Stimulated activated naive B cell treated with anti-CD40 and anti-IgM and Interleukin-4, amounts not matched to agents 10 μg/mL and 1 μg/mL and 100 μg/mL, for 72 hours (primary cell): ENCODE results near the gene ATP13A1.
"Not testable (repeated sequence)": the region's sequence is repeated elsewhere in the genome, so short reads cannot be mapped to it uniquely, and the experiment has no call there.

Experiments
- ATAC-seq, 2 donors: fragments of 150-1000 bp; cut with Tn5 transposase; replicated peaks; 2 replicates each; pipeline ENCODE4 v1.10.0; 2021; ENCODE audit warnings: moderate library complexity in 1 of 2
- DNase-seq: peaks from one replicate; pipeline ENCODE4 v3.0.0; 2021
- H3K27ac Mint-ChIP-seq: one replicate; pipeline ENCODE4 v1.8.0; 2022; ENCODE audit warnings: mild to moderate bottlenecking, mixed read lengths
- H3K27me3 Mint-ChIP-seq, 2 donors: one replicate each; pipeline ENCODE4 v1.8.0; 2022; ENCODE audit warnings: mixed read lengths in 2 of 2
- H3K36me3 Mint-ChIP-seq, 2 donors: one replicate each; pipeline ENCODE4 v1.8.0; 2022; ENCODE audit warnings: mixed read lengths in 2 of 2, mild to moderate bottlenecking in 1 of 2
- H3K4me1 Mint-ChIP-seq, 2 donors: one replicate each; pipeline ENCODE4 v1.8.0; 2022; ENCODE audit warnings: mixed read lengths in 2 of 2, mild to moderate bottlenecking in 1 of 2
- H3K4me3 Mint-ChIP-seq, 2 donors: one replicate each; pipeline ENCODE4 v1.8.0; 2022; ENCODE audit warnings: mild to moderate bottlenecking in 2 of 2, mixed read lengths in 2 of 2, moderate library complexity in 1 of 2
- H3K9me3 Mint-ChIP-seq, 2 donors: one replicate each; pipeline ENCODE4 v1.8.0; 2022; ENCODE audit warnings: mixed read lengths in 2 of 2, mild to moderate bottlenecking in 1 of 2

ATP13A1 gene

DNA sequence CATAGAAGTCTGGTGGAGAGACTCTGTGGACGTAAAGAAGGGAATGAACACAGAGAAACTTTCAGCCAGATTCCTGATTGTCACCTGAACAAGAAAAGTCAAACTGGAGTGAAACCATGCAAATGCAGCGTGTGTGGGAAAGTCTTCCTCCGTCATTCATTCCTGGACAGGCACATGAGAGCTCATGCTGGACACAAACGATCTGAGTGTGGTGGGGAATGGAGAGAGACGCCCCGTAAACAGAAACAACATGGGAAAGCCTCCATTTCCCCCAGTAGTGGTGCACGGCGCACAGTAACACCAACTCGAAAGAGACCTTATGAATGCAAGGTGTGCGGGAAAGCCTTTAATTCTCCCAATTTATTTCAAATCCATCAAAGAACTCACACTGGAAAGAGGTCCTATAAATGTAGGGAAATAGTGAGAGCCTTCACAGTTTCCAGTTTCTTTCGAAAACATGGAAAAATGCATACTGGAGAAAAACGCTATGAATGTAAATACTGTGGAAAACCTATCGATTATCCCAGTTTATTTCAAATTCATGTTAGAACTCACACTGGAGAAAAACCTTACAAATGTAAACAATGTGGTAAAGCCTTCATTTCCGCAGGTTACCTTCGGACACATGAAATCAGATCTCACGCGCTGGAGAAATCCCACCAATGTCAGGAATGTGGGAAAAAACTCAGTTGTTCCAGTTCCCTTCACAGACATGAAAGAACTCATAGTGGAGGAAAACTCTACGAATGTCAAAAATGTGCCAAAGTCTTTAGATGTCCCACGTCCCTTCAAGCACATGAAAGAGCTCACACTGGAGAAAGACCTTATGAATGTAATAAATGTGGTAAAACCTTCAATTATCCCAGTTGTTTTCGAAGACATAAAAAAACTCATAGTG is 15.9 kb upstream of the ATP13A1 start:
- Mint-ChIP-seq H3K4me3 (no peak overlapping the region), H3K4me1 (peaks cover 13 to 24% of the 10 kb centered on the region in 2 donors), H3K27ac (no peak overlapping the region), H3K27me3 (no peaks in the 10 kb centered on the region), H3K36me3 (peaks cover 80 to 83% of the 10 kb centered on the region in 2 donors), H3K9me3 (peaks cover 15 to 20% of the 10 kb centered on the region in 2 donors)
- DNase-seq (no peak), ATAC-seq (no peak)

DNA sequence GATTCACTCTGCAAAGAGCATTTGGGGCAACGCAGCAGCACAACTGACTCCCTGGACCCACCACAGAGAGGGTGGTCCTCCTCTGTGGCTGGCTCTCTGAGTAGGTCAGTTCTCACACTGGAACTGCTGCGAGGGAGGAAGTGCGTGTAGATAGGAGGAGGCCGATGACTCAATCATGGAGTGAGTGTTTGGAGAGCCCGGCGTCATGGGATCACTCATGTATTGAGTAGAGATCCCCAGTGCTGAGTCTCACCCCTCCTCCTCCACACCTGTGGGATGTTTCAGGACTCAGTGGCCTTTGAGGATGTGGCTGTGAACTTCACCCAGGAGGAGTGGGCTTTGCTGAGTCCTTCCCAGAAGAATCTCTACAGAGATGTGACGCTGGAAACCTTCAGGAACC is 14.1 kb upstream of the ATP13A1 start:
- peaks cover 8 to 13% of the 10 kb centered on the region in 2 donors for H3K9me3 Mint-ChIP-seq
- ATAC-seq = no peak
- DNase-seq = no peak
- peak overlapping the region; percentile 80 for H3K27ac Mint-ChIP-seq
- H3K4me1 Mint-ChIP-seq = peaks cover 13 to 24% of the 10 kb centered on the region in 2 donors
- H3K4me3 Mint-ChIP-seq = no peak overlapping the region
- H3K36me3 Mint-ChIP-seq = peaks cover 72 to 78% of the 10 kb centered on the region in 2 donors
- no peaks in the 10 kb centered on the region for H3K27me3 Mint-ChIP-seq

DNA sequence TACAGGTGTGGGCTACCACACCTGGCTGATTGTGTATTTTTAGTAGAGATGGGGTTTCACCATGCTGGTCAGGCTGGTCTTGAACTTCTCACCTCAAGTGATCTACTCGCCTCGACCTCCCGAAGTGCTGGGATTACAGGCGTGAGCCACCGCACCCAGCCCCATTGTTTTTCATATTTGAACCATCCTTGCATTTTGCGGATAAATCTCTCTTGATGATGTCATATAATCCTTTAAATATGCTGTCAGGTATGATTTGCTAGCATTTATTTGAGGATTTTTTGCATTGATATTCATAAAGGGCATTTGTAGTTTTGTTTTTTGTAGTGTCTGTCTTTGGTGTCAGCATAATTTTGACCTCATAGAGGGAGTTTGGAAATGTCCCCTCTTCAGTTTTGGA is 10.8 kb upstream of the ATP13A1 start:
- no peak overlapping the region for H3K27ac Mint-ChIP-seq
- H3K4me3 Mint-ChIP-seq = no peak overlapping the region
- H3K4me1 Mint-ChIP-seq = peaks cover 19 to 43% of the 10 kb centered on the region in 2 donors
- no peak for ATAC-seq
- peaks cover 62 to 72% of the 10 kb centered on the region in 2 donors for H3K36me3 Mint-ChIP-seq
- no peaks in the 10 kb centered on the region for H3K27me3 Mint-ChIP-seq
- DNase-seq = no peak
- H3K9me3 Mint-ChIP-seq = peaks cover 8 to 11% of the 10 kb centered on the region in 2 donors

DNA sequence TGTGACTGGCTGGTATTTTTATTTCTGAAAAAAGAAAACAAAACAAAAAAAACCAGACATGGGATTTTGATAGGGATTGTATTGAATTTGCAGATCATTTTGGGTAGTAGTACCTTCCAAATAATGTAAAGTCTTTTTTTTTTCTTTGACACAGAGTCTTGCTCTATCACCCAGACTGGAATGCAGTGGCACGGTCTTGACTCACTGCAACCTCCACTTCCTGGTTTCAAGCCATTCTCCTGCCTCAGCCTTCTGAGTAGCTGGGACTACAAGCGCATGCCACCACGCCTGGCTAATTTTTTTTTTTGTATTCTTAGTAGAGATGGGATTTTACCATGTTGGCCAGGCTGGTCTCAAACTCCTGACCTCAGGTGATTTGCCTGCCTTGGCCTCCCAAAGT is 9.3 kb upstream of the ATP13A1 start:
- peaks cover 52 to 57% of the 10 kb centered on the region in 2 donors for H3K36me3 Mint-ChIP-seq

DNA sequence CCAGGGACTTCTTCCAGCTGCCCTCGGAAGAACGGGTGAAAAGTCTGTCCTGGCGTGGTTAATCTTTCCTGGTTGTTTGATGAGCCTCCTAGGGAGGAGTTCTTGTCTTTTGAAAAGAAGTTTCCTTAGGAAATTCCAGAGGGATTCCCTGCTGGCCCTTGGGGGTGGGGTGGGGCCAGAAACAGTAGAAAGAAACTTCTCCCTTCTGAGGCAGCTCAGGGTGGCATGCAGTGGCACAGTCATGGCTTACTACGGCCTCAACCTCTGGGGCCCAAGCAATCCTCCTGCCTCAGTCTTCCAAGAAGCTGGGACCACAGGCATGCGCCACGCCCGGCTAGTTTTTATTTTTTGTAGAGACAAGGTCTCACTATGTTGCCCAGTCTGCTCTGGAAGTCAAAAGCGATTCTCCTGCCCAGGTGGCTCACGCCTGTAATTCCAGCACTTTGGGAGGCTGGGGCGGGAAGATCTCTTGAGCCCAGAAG is 6.6 kb upstream of the ATP13A1 start:
- H3K36me3 Mint-ChIP-seq = peaks cover 27 to 34% of the 10 kb centered on the region in 2 donors
- H3K27ac Mint-ChIP-seq = peak overlapping the region; percentile 99
- ATAC-seq (no peak), DNase-seq (no peak)
- H3K27me3 Mint-ChIP-seq = no peaks in the 10 kb centered on the region
- peak overlapping the region; percentile 88 to 89 for H3K4me3 Mint-ChIP-seq
- H3K9me3 Mint-ChIP-seq = no peaks in the 10 kb centered on the region
- peaks cover 9 to 39% of the 10 kb centered on the region in 2 donors for H3K4me1 Mint-ChIP-seq

More for the DNA sequence above, 9.3 kb upstream of the ATP13A1 start:
- Mint-ChIP-seq H3K4me3 (no peak overlapping the region), H3K27ac (peak overlapping the region; percentile 56), H3K9me3 (peaks cover 5 to 8% of the 10 kb centered on the region in 2 donors), H3K4me1 (peaks cover 21 to 50% of the 10 kb centered on the region in 2 donors), H3K27me3 (no peaks in the 10 kb centered on the region)
- DNase-seq = no peak
- no peak for ATAC-seq

DNA sequence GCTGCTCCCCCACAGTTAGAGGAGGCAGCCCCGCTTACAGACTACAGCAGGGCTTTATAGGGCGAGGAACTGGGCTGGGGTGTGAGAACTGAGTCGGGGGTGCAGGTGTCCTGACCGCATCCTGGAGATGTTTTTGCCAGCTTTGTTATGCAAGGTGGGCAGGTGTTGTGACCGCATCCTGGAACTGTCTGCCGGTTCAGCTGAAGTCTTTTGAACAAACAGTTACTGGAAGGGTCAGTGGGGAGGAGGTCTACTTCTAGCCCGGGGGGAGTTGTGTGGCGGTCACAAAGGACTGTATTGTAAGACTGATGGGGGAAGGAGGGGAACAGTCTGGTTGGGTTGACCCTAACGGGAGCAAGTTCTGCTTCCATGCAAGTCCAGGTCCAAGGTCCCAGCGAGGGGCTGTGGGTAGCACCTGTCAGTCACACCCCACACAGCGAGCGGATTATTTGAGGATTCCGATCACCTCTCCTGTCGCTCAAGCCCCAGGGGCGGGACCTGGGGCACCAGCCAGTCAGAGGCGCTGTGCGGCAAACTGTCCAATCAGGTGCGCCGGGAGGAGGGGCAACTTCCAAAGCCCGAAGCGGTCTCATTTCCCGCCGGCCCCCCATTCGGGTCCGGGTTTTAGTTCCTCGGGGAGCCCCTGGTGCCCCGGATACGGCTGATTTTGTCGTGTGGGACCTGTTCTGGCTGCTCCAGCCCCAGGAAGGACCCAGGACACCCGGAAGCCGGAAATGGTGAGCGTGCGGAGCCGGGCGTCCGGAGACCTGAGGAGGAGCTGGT is 4.9 kb upstream of the ATP13A1 start, which contains the start of gene ZNF101:
TSS of gene ZNF101 (plus strand) at position 610 of the 783 bp plus-strand sequence. CDS start at position 735, 125 bp downstream.
- peaks cover 9 to 34% of the 10 kb centered on the region in 2 donors for H3K4me1 Mint-ChIP-seq

DNA sequence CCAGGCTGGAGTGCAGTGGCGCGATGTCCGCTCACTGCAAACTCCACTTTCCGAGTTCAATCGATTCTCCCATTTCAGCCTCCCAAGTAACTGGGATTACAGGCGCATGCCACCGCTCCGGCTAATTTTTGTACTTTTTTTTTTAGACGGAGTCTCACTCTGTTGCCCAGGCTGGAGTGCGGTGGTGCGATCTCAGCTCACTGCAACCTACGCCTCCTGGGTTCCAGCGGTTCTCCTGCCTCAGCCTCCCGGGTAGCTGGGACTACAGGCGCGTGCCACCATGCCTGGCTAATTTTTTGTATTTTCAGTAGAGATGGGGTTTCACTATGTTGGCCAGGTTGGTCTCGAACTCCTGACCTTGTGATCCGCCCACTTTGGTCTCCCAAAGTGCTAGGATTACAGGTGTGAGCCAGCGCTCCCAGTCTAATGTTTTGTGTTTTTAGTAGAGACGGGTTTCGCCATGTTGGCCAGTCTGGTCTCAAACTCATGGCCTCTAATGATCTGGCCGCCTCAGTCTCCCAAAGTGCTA is 2.0 kb upstream of the ATP13A1 start:
- ATAC-seq, H3K9me3 Mint-ChIP-seq, DNase-seq, H3K27me3 Mint-ChIP-seq: not testable (repeated sequence)
- Mint-ChIP-seq H3K27ac (peak overlapping the region; percentile 47), H3K4me3 (peak overlapping the region; percentile 30 to 52), H3K4me1 (peaks cover 26 to 47% of the 10 kb centered on the region in 2 donors), H3K36me3 (peaks cover 19 to 21% of the 10 kb centered on the region in 2 donors)

More for the DNA sequence above, 4.9 kb upstream of the ATP13A1 start, which contains the start of gene ZNF101:
- Mint-ChIP-seq H3K9me3 (no peaks in the 10 kb centered on the region), H3K36me3 (peaks cover 20 to 24% of the 10 kb centered on the region in 2 donors), H3K27ac (peak within 1 kb of the TSS; percentile 99), H3K27me3 (no peaks in the 10 kb centered on the region), H3K4me3 (peak within 1 kb of the TSS; percentile 88 to 89)
- ATAC-seq = peak; percentile 76 to 79
- DNase-seq = peak; percentile 97

DNA sequence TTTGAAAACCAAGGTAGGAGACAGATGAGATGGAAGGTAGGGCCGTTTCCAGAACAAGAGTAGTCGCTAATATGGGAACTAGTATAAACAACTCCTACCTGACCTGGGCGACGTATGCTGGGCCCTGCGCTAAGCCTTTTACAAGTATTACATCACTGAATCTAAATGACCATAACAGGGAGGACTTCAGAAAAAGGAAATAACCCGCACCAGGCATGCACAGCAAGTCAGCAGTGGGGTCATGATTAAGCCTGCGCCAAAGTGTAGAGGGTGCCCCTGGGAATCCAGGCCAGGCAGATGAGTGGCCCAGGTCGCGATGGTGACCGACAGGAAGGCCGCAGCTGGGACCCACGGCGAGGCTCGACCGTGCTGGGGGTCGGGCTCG is 613 bp downstream of the ATP13A1 start:
- DNase-seq (no peak), ATAC-seq (peak in 1 of 2 donors; percentile 5)
- Mint-ChIP-seq H3K4me3 (peak overlapping the region; percentile 93 to 96), H3K9me3 (no peaks in the 10 kb centered on the region), H3K36me3 (peaks cover 19 to 27% of the 10 kb centered on the region in 2 donors), H3K27ac (peak overlapping the region; percentile 98), H3K27me3 (no peaks in the 10 kb centered on the region), H3K4me1 (peaks cover 22 to 30% of the 10 kb centered on the region in 2 donors)

DNA sequence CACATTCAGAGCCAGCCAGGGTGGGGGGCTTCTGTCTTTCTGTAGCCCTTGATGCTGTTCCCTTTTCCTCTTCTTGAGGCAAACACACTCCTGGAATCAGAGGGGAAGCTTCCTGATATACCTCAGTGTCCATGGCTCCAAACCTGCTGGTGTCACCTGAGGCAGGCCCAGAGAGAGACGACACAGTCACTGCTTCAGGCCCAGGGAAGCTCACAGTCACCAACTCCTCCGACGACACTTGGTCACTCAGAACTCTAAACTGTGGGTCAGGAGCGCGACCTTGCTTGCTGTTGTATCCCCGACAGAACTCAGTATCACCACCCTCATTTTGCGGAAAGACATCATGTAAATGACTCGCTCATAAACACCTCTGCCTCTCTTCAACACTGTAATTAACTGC is 1.1 kb downstream of the ATP13A1 start:
- Mint-ChIP-seq H3K36me3 (peaks cover 23 to 31% of the 10 kb centered on the region in 2 donors), H3K4me1 (peaks cover 22 to 29% of the 10 kb centered on the region in 2 donors), H3K4me3 (peak overlapping the region; percentile 93 to 96), H3K27ac (peak overlapping the region; percentile 98), H3K9me3 (no peaks in the 10 kb centered on the region), H3K27me3 (no peaks in the 10 kb centered on the region)
- ATAC-seq (no peak), DNase-seq (no peak)

DNA sequence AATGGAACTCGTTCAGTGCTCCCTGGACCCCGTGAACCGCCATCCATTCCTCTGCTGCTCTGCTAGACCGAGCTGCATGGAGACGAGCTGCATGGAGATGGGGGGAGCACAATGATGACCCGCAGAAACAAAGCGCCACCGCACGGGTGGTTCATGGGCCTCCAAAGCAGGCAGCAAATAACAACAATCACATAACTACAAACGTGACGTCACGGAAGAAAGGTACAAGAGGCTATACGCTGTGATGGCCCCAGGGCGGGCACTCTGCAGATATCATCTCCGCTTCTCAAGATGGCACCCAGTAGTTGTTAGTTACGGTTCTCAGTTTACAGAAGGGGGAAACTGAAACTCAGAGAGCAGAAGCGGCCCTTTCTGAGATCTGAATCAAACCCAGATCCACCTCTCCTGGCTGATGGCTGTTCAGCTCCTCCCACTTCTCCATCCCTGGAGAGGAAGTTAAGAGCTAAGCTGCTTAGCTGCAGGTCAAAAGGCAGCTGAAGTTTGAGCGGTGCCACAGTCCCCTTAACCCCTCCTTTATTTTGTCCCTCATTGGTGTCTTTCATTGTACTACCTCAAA is 1.7 kb downstream of the ATP13A1 start:
- Mint-ChIP-seq H3K4me1 (peaks cover 22 to 29% of the 10 kb centered on the region in 2 donors), H3K27ac (peak overlapping the region; percentile 98), H3K36me3 (peaks cover 26 to 34% of the 10 kb centered on the region in 2 donors), H3K4me3 (peak overlapping the region; percentile 93 to 96), H3K9me3 (no peaks in the 10 kb centered on the region), H3K27me3 (no peaks in the 10 kb centered on the region)
- DNase-seq = peak; percentile 73
- ATAC-seq = peak; percentile 59 to 62

DNA sequence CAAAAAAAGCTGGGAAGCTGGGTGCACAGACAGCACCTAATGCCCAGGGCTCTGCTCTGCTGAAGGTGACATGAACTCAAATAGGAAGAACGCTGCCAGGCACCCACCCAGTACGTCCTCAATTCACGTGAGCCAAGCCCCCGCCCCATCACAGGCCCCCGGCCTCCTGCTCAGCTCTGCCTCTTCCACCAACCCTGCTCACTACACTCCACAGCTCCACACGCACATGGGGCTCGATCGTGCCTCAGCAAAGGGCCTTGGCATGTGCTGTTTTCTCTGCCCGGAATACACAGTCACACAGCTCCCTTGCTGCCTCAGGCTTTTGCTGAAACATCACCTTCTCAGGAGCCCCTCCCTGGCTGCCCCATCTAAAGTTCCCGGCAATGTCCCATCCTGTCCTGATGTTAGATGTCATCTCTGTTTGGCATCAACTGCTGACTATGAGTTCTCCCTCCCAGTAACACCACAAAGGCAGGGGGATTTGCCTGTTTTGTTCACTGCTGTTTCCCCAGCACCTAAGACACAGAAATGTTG is 2.3 kb downstream of the ATP13A1 start:
- H3K27ac Mint-ChIP-seq = peak overlapping the region; percentile 98
- DNase-seq (no peak), ATAC-seq (no peak)
- H3K9me3 Mint-ChIP-seq = no peaks in the 10 kb centered on the region
- H3K36me3 Mint-ChIP-seq = peaks cover 32 to 40% of the 10 kb centered on the region in 2 donors
- peak overlapping the region; percentile 93 to 96 for H3K4me3 Mint-ChIP-seq
- H3K27me3 Mint-ChIP-seq = no peaks in the 10 kb centered on the region
- peaks cover 22 to 29% of the 10 kb centered on the region in 2 donors for H3K4me1 Mint-ChIP-seq

DNA sequence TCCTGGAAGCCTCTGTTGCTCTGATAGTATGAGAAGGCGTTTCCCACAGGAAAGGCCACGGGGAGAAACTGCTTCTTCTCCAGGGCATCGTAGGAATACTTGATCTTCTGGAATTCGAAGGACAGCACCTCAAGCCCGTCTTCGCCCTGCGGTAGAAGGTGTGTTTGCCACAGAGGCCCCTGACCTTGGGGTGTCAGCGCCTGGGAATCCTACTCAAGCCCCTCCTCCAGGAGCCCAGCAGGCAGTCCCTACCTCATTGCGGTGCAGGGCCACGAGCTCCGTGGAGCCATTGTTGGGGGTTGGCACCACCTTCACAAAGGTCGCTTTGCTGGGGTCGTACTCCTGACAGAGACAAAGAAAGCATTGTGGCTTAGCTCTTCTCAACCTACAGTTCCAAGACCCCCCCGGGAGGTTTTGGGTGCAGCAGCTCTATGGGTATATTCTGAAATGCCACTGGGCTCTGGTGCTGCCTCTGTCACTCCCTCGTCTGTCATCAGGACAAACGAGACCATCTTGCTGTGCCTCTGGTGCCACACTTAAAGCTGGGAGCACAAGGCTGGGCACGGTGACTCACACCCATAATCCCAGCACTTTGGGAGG is 3.7 kb downstream of the ATP13A1 start:
- H3K4me3 Mint-ChIP-seq = no peak overlapping the region
- ATAC-seq (no peak), DNase-seq (no peak)
- H3K9me3 Mint-ChIP-seq = no peaks in the 10 kb centered on the region
- H3K4me1 Mint-ChIP-seq = peaks cover 22 to 29% of the 10 kb centered on the region in 2 donors
- H3K36me3 Mint-ChIP-seq = peaks cover 40 to 50% of the 10 kb centered on the region in 2 donors
- no peak overlapping the region for H3K27ac Mint-ChIP-seq
- H3K27me3 Mint-ChIP-seq = no peaks in the 10 kb centered on the region

DNA sequence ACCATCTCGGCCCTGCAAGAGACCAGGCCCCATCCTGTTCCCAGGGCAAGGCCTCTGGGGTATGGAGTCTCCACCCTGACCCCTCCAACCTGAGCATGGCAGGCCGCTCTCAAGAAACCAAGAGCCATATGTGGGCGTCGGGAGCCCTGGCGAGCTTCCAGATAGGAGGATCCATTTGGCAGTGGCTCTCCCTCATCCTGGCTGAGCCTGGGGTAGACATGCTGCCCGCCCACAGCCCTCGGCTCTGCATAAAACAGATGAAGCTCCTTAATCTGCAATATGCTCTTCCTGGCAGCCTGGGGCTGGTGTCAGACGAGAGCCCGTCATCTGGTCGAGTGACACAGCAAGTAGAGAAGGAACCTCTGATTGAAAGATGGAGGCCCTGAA is 6.1 kb downstream of the ATP13A1 start:
- no peak for DNase-seq
- no peaks in the 10 kb centered on the region for H3K27me3 Mint-ChIP-seq
- no peak overlapping the region for H3K4me3 Mint-ChIP-seq
- H3K27ac Mint-ChIP-seq = no peak overlapping the region
- H3K9me3 Mint-ChIP-seq = no peaks in the 10 kb centered on the region
- no peak for ATAC-seq
- H3K36me3 Mint-ChIP-seq = peaks cover 57 to 67% of the 10 kb centered on the region in 2 donors
- H3K4me1 Mint-ChIP-seq = peaks cover 22% of the 10 kb centered on the region in 2 donors
